Activated T-helper 1 cell treated with anti-CD3 and anti-CD28 coated beads, Interleukin-2, amount 50 U/mL, for 16 hours (primary cell): Measurements from ENCODE around the gene BAIAP2L1.
"Not testable (repeated sequence)": the region's sequence is repeated elsewhere in the genome, so short reads cannot be mapped to it uniquely, and the experiment has no call there.

Experiments used
- DNase-seq, 2 donors: peaks; one replicate each; pipeline ENCODE4 v3.0.0-alpha.2; 2020; ENCODE audit warnings: low read depth in 1 of 2, low spot score in 1 of 2

The BAIAP2L1 gene

DNA sequence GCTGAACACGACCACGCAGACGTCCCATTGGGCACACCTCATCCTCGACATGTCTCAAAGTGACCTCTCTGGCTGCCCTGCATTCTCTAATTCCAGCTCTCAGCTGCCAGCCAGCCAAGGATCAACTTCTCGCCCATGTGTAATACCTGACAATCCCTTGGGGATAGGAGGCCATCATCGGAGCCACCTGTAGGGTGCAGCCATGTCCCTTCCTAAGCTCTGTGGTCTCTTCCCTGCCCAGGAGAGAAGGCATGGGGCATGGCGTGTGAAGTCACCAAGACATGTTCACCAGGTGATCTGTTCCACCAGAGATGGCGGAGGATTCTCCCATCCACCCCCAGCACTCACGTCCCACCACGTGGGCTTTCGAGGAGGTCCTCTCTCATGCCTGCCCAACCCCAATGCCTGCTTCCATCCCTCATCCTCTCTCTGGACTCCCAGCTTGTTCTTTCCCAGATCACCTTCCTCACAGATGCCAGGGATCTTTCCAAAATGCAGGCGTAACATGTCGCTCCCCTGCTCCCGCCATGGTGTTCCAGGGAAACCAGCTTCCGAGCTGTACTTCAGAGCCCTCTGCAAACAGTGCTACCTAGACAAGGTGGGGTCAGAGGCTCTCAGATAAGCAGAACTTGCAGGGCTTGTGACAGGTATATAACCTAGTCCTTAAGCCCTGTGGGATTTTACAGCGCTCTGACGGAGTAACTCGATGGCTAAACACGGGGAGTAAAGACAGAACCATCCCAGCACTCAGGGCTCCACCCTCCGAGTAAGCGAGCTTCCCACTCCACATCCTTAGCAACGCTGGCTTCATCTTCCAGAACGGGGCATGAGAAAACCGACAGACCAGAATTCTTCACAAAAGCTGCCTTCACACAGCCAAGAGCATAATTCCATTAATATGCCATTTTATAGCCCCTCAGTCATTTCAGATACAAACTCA lies 78.3 kb downstream of the BAIAP2L1 start:
- no peak for DNase-seq

- DNase-seq = no peak
Measured at GRCh38 chr7:98321301-98321700, 79.6 kb downstream of the BAIAP2L1 start.

DNA sequence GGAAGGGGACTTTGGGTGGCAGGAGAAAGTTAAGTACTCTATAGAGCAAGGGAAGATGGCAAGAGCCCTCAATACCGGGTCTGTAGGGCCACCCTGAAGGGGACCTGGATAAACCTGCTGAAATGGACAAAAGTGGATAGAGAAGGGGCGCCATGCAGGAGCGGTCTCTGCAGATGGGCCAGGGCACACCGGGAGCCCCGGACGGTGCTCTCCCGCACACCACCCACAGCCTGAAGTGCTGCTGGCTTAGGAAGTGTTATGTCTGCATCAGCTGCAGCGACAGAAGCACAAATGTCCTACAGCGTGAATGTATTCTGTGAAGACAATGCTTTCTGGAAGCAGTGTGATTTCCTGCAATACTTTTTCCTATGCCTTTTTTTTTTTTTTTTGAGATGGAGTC lies 81.7 kb downstream of the BAIAP2L1 start:
- no peak for DNase-seq

- DNase-seq = no peak
Measured at GRCh38 chr7:98317366-98318040, 83.4 kb downstream of the BAIAP2L1 start.

GRCh38 chr7:98315994-98316527 lies 84.8 kb downstream of the BAIAP2L1 start:
- DNase-seq = not testable (repeated sequence)

GRCh38 chr7:98315318-98315993 lies 85.4 kb downstream of the BAIAP2L1 start:
- DNase-seq = no peak

- no peak for DNase-seq
Measured at GRCh38 chr7:98314469-98314868, 86.4 kb downstream of the BAIAP2L1 start.

GRCh38 chr7:98312201-98312600 lies 88.7 kb downstream of the BAIAP2L1 start:
- no peak for DNase-seq

DNA sequence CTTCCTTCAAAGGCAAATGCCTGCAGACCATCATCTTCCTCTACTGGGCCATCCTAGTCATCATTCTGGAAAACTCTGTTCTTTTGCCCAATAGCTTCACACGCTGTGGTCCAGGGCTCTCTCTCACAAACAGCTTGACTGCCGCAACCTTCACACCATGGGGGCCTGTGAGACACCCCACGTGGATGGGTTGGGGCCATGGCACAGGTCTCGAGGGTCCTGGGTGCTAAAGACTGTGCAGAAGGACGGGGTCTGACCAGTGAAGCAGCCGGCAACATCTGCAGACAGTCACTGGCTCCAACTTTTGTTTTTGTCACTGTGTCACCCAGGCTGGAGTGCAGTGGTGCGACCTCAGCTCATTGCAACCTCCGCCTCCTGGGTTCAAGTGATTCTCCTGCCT lies 91.3 kb downstream of the BAIAP2L1 start:
- DNase-seq = no peak

GRCh38 chr7:98307971-98308466 lies 92.9 kb downstream of the BAIAP2L1 start:
- DNase-seq = no peak

GRCh38 chr7:98305951-98306535 lies 94.8 kb downstream of the BAIAP2L1 start:
- no peak for DNase-seq

DNA sequence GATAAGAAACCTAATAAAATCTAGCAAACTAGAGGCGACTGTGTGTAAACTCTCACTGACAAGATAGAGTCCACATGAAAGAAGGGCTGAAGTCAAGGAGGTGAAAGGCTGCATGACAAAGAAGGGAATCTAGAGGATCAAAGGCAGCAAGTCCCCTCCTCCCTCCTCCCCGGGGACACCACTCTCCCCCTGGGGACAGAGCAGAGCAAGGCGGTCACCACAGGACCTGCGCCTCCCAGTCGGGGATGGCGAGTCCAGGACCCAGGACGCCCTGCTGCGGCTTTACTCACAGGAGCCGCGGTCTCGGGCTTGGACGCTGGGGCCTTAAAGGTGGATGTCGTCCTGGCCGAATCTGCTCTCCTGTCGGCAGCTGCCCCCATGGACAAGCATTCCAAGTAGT lies 97.0 kb downstream of the BAIAP2L1 start:
- DNase-seq = no peak

DNA sequence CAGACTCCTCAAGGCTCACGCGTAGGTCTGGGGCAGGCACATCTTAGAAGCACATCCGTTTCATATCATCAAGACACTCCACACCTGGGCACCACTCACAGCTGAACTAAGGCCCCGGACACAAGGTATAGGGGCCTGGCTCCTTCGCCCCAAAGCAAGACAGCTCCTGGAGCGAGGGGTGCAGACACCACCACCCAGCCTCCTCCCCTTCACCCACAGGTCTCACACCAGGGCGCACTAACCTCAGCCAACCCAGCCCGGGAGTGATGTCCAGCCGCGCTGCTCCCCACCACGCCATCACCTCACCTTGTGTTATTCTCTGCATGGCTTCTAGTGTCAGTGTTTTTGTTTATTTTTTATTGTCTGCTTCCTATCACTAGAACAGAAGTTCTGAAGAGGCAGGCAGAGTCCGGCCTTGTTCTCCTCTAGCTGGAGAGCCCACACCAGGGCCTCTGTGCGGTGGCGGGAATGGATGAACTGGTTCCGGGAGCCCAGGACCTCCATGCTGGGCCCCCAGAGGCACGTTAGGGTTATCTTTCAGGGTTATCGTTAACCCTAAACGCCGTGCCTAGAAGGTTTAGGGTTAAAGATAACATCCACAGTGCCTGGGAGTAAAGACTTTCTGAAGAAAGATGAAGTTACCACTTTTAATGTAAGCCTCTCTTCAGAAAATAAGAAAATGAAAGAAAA lies 97.6 kb downstream of the BAIAP2L1 start:
- no peak for DNase-seq

GRCh38 chr7:98301693-98302470 lies 99.0 kb downstream of the BAIAP2L1 start:
- no peak for DNase-seq

GRCh38 chr7:98300595-98301372 lies 100.1 kb downstream of the BAIAP2L1 start:
- no peak for DNase-seq

DNA sequence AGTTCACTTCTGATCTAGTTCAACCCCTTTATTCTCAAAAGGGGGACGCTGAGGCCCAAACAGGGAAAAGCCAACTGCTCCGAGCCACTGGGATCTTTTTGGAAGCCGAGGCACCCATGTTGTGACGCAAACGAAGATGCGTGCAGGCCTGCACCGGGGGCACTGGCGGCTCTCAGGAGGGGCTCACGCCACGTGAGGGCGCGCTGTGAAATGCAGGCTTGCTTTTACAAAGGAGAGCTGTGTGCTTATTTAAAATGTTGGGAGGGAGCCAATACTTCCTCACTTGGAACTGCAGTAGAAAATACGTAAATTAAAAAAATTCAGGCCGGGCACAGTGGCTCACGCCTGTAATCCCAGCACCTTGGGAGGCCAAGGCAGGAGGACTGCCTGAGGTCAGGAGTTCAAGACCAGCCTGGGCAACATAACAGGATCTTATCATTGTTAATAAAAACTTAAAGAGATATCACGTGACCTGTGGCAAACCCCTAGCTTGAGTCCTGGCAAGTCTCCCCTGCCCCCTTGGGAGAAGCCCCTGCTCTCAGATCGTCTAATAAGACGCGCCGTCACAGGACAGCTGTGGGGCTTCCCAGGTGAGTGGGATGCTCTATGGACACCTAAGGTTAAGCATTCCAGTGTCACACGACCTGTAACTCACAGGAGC lies 103.1 kb downstream of the BAIAP2L1 start:
- DNase-seq = no peak

GRCh38 chr7:98296833-98297232 lies 104.1 kb downstream of the BAIAP2L1 start:
- DNase-seq = no peak

DNA sequence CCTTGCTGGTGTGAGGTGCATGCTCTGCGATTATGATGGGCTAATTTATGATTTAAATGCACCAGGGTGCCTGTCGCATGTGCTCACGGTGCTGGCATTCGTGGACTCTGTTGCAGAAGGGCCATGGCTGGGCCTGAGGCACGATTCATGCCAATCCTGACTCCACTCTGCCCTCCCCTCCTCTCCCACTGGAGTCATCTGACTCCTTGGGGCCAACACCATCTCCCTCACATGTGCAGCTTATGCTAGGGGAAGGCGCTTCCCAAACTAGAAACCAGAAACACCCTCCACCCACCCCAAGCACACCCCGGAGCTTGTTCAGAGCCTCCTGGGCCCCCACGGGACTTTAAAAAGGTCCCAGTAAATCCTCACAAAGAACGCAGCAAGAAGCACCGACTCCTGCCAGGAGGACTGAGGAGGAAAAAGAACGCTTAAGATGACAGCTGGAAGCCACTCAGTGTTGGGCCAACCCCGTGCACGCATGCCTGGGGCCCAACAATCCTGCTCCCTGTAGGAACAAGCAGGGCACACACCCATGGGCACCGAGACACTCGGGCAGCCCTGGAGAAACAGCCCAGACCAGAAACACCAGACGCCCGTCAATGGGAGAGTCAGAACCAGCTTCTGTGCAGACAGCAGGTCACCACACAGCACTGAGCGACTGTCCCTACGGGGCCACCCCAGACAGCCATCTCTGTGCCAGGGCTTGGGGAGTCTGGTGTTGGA lies 105.3 kb downstream of the BAIAP2L1 start:
- no peak for DNase-seq
